Measurements from ENCODE around the gene PKNOX2. TPM values are rescaled to one million over a fixed set of nuclear protein-coding genes. Genes with fewer than 3 reads are reported as not detected.
A peak's percentile ranks its signal among the peaks of the same experiment; 100 is the strongest.

Gene PKNOX2
- polyA plus RNA-seq, 1 donor: 31.3 TPM

GRCh38 chr11:125416981-125417935 lies 252.7 kb downstream of the PKNOX2 start:
- peak; percentile 24 for DNase-seq

GRCh38 chr11:125418396-125418795 lies 253.8 kb downstream of the PKNOX2 start:
- no peak for DNase-seq

GRCh38 chr11:125422681-125423080 lies 258.1 kb downstream of the PKNOX2 start:
- no peak for DNase-seq

- no peak for DNase-seq
Observed at GRCh38 chr11:125423247-125423849, 258.8 kb downstream of the PKNOX2 start.

- peak; percentile 59 for DNase-seq
Observed at GRCh38 chr11:125425601-125426000, 261.1 kb downstream of the PKNOX2 start.

GRCh38 chr11:125426818-125427528 lies 262.4 kb downstream of the PKNOX2 start:
- DNase-seq: no peak

GRCh38 chr11:125428486-125429173 lies 264.1 kb downstream of the PKNOX2 start:
- DNase-seq: no peak

GRCh38 chr11:125429174-125429707 lies 264.7 kb downstream of the PKNOX2 start:
- DNase-seq: peak; percentile 39

- DNase-seq: no peak
Observed at GRCh38 chr11:125429807-125430678, 265.5 kb downstream of the PKNOX2 start.

- no peak for DNase-seq
Observed at GRCh38 chr11:125431009-125431408, 266.5 kb downstream of the PKNOX2 start.

GRCh38 chr11:125431481-125431880 lies 266.9 kb downstream of the PKNOX2 start:
- DNase-seq: no peak

- no peak for DNase-seq
Observed at GRCh38 chr11:125433454-125434121, 269.0 kb downstream of the PKNOX2 start.

- DNase-seq: no peak
Observed at GRCh38 chr11:125435461-125436238, 271.1 kb downstream of the PKNOX2 start.

- DNase-seq: no peak
Observed at GRCh38 chr11:125441648-125442410, 277.3 kb downstream of the PKNOX2 start.

- no peak for DNase-seq
Observed at GRCh38 chr11:125442946-125443345, 278.4 kb downstream of the PKNOX2 start.

GRCh38 chr11:125443767-125444311 lies 279.3 kb downstream of the PKNOX2 start:
- DNase-seq: no peak

- no peak for DNase-seq
Observed at GRCh38 chr11:125445731-125446130, 281.2 kb downstream of the PKNOX2 start.

GRCh38 chr11:125446279-125446678 lies 281.7 kb downstream of the PKNOX2 start:
- no peak for DNase-seq

GRCh38 chr11:125447721-125448120 lies 283.2 kb downstream of the PKNOX2 start:
- DNase-seq: no peak
